Activated CD8-positive, alpha-beta memory T cell treated with anti-CD3 and anti-CD28 coated beads, Interleukin-2, amount 10 ng/mL, durations not matched to agents 7 days and 5 days (primary cell): ENCODE data around the gene SMARCD1. TPM values are rescaled to one million over a fixed set of nuclear protein-coding genes. Genes with fewer than 3 reads are reported as not detected.

Source experiments
- ATAC-seq: fragments of 150-1000 bp; cut with Tn5 transposase; one replicate; pipeline ENCODE4 v1.10.0; 2021; ENCODE audit warnings: moderate library complexity
- CTCF ChIA-PET: fragments of 350-600 bp; sonication (Branson Sonifier 250); formaldehyde crosslinking; loops from one replicate; lab custom pipeline; 2021; ENCODE audit warnings: antibody characterized with exemption; lab: Charles Lee
- DNase-seq: peaks from one replicate; pipeline ENCODE4 v3.0.0-alpha.2; 2020
- H3K27ac Mint-ChIP-seq: one replicate; pipeline ENCODE4 v1.8.0; 2021; ENCODE audit warnings: mild to moderate bottlenecking, mixed read lengths
- H3K27me3 Mint-ChIP-seq: one replicate; pipeline ENCODE4 v1.8.0; 2021; ENCODE audit warnings: mixed read lengths
- H3K36me3 Mint-ChIP-seq: one replicate; pipeline ENCODE4 v1.8.0; 2021; ENCODE audit warnings: mild to moderate bottlenecking, mixed read lengths
- H3K4me1 Mint-ChIP-seq: one replicate; pipeline ENCODE4 v1.8.0; 2021; ENCODE audit warnings: mixed read lengths
- H3K4me3 Mint-ChIP-seq: one replicate; pipeline ENCODE4 v1.8.0; 2021; ENCODE audit warnings: mild to moderate bottlenecking, moderate library complexity, mixed read lengths
- H3K9me3 Mint-ChIP-seq: one replicate; pipeline ENCODE4 v1.8.0; 2022; ENCODE audit warnings: low read depth, mixed read lengths
- total RNA-seq, 2 experiments: library from RNA; stranded (reverse); gene quantifications; one replicate each; pipeline ENCODE4 v1.2.3, GENCODE V29; 2021

SMARCD1 gene
- total RNA-seq, 2 experiments from 2014 or later = 62.0 to 80.8 TPM

GRCh38 chr12:50059440-50060119 is 25.6 kb upstream of the SMARCD1 start:
- ATAC-seq = peak; percentile 69
- Mint-ChIP-seq H3K36me3 (peaks cover 3% of the 10 kb centered on the region), H3K27ac (peak overlapping the region; percentile 86), H3K27me3 (peaks cover 12% of the 10 kb centered on the region), H3K4me1 (peaks cover 56% of the 10 kb centered on the region), H3K9me3 (no peaks in the 10 kb centered on the region), H3K4me3 (peak overlapping the region; percentile 85)
- peak; percentile 90 for DNase-seq
- CTCF ChIA-PET = interaction anchor here (0.5 to 6.4 kb wide), 14 partner anchors 12 to 318 kb away, joined by 3 to 92 read pairs (median 4); partner anchors contain the start of genes RACGAP1, SMARCD1 and TMBIM6

GRCh38 chr12:50060120-50060468 is 25.0 kb upstream of the SMARCD1 start:
- Mint-ChIP-seq H3K27ac (peak overlapping the region; percentile 86), H3K36me3 (peaks cover 3% of the 10 kb centered on the region), H3K4me1 (peaks cover 56% of the 10 kb centered on the region), H3K4me3 (peak overlapping the region; percentile 85), H3K9me3 (no peaks in the 10 kb centered on the region), H3K27me3 (peaks cover 12% of the 10 kb centered on the region)
- CTCF ChIA-PET = interaction anchor here (0.5 to 6.4 kb wide), 7 partner anchors 12 to 319 kb away, joined by 3 to 92 read pairs (median 4); partner anchors contain the start of gene TMBIM6
- ATAC-seq (no peak), DNase-seq (no peak)

GRCh38 chr12:50061171-50061570 is 24.0 kb upstream of the SMARCD1 start:
- Mint-ChIP-seq H3K4me3 (no peak overlapping the region), H3K9me3 (no peaks in the 10 kb centered on the region), H3K27me3 (peaks cover 10% of the 10 kb centered on the region), H3K4me1 (peaks cover 50% of the 10 kb centered on the region), H3K27ac (no peak overlapping the region), H3K36me3 (peaks cover 3% of the 10 kb centered on the region)
- ATAC-seq (no peak), DNase-seq (no peak)
- CTCF ChIA-PET = interaction anchor here (1.3 to 6.4 kb wide), 4 partner anchors 11 to 116 kb away, joined by 3 to 92 read pairs (median 40); no protein-coding TSS in a partner anchor

- CTCF ChIA-PET = interaction anchor here (1.3 to 6.4 kb wide), 4 partner anchors 10 to 117 kb away, joined by 3 to 92 read pairs (median 40); no protein-coding TSS in a partner anchor
- H3K27ac Mint-ChIP-seq = no peak overlapping the region
- H3K4me1 Mint-ChIP-seq = peaks cover 41% of the 10 kb centered on the region
- no peak overlapping the region for H3K4me3 Mint-ChIP-seq
- ATAC-seq = no peak
- peaks cover under 1% of the 10 kb centered on the region for H3K27me3 Mint-ChIP-seq
- no peak for DNase-seq
- peaks cover 3% of the 10 kb centered on the region for H3K36me3 Mint-ChIP-seq
- H3K9me3 Mint-ChIP-seq = no peaks in the 10 kb centered on the region
Measured at GRCh38 chr12:50061946-50062686, 23.0 kb upstream of the SMARCD1 start.

DNA sequence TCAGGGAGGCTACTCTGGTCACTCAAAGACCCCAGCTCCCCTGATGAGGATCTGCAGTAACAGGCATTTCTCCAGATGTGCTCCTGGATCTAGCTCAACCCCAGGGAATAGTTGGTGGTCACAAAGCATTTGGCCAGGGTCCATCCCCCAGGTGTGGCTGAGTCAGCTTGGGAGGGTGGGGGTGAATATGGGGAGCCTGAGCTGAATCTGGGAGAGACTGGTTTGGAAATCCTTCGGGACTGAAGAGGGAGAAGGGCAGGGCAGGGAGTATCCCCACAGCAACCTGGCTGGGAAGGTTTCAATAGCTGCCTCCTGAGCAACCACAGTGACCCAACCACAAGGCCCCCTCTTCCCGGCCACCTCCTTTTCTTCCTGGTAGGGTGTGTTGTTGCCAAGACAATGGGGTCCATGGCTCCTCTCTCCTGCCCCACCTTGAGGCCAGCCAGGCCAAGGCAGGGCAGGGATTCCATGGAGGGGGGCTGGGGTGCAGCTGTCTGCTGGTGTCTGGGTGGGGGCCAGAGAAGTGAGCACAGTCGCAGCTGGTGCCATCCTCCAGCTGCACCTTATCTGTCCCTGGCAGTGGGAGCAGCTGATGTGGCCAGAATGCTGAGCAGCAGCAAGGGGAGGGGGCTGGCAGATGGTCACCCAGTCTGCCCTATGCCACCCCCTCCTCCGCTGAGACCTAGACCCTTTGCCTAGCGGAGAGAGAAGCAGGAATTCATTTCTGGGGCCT is 22.2 kb upstream of the SMARCD1 start:
- DNase-seq = no peak
- Mint-ChIP-seq H3K4me3 (no peak overlapping the region), H3K9me3 (no peaks in the 10 kb centered on the region), H3K27me3 (no peaks in the 10 kb centered on the region), H3K27ac (no peak overlapping the region), H3K36me3 (peaks cover 3% of the 10 kb centered on the region), H3K4me1 (peaks cover 40% of the 10 kb centered on the region)
- no peak for ATAC-seq
- CTCF ChIA-PET = interaction anchor here (5.1 to 6.4 kb wide), 2 partner anchors 9 to 25 kb away, joined by 37 to 92 read pairs; no protein-coding TSS in a partner anchor

DNA sequence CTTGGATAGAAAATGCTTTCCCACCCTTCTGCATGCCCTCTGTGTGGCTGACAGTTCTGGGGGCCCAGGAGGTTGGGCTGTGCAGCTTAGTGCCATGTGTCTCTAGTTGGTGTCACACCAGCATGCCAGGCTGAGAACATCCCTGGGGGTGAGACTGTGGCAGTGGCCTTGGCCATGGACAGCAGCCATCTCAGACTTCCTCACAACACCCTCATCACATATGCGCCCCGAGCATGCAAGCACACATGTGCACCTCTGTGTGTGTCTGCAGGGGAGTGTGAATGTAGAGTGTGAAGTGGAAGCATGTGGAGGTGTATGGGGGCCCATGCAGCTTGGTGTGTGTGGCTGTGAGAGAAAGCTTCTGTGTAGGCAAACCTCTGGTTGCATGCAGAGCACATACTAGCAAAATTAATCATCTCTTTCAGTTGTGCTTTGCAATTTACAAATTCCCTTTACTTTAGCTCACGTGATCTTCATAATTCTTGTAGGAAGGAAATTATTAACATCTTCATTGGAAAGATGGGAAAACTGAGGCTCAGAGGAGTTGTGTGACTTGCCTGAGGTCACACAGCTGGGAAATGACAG is 19.3 kb upstream of the SMARCD1 start:
- Mint-ChIP-seq H3K9me3 (no peaks in the 10 kb centered on the region), H3K27me3 (no peaks in the 10 kb centered on the region), H3K4me3 (no peak overlapping the region), H3K36me3 (peaks cover 3% of the 10 kb centered on the region), H3K27ac (no peak overlapping the region), H3K4me1 (peaks cover 24% of the 10 kb centered on the region)
- CTCF ChIA-PET = interaction anchor here (1.1 to 11.6 kb wide), 11 partner anchors 9 to 110 kb away, joined by 3 to 221 read pairs (median 6); partner anchors contain the start of genes RACGAP1 and SMARCD1
- DNase-seq = no peak
- ATAC-seq = no peak

DNA sequence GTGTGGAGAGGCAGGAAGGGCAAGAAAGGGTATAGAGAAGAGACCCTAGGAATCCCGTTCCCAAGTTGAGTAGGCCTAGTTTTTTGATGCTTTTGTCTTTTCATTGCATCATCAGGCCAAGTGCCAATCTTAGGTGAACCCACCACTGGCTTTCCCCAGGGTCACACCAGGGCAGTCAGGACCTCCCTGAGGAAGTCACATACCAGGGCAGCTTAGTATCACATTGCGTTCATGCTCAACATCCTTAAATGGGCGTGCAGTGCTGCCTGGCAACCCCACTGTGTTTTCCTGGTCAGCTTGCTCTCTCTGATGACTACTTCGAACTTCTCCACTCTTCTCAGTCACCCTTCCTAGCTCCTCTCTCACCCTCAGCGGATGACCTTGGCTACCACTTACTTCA is 18.7 kb upstream of the SMARCD1 start:
- Mint-ChIP-seq H3K4me3 (no peak overlapping the region), H3K27ac (no peak overlapping the region), H3K4me1 (peaks cover 21% of the 10 kb centered on the region), H3K36me3 (peaks cover 1% of the 10 kb centered on the region), H3K9me3 (no peaks in the 10 kb centered on the region), H3K27me3 (no peaks in the 10 kb centered on the region)
- ATAC-seq (no peak), DNase-seq (no peak)
- CTCF ChIA-PET = interaction anchor here (1.0 to 11.6 kb wide), 10 partner anchors 8 to 121 kb away, joined by 3 to 221 read pairs (median 6); partner anchors contain the start of genes RACGAP1 and SMARCD1

DNA sequence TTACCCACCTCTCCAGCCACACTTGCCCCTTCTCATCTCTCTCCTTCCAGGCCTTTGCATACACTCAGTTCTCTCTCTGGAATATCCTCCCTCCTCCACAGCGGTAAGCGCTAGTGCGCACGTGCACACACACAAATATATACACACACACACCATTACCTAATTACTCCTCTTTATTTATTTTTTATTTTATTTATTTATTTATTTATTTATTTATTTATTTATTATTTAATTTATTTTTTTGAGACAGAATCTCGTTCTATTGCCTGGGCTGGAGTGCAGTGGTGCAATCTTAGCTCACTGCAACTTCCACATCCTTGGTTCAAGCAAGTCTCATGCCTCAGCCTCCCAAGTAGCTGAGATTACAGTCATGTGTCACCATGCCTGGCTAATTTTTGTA is 16.1 kb upstream of the SMARCD1 start:
- no peaks in the 10 kb centered on the region for H3K36me3 Mint-ChIP-seq

GRCh38 chr12:50069539-50069938 is 15.6 kb upstream of the SMARCD1 start:
- ATAC-seq = no peak
- no peaks in the 10 kb centered on the region for H3K9me3 Mint-ChIP-seq
- H3K4me3 Mint-ChIP-seq = no peak overlapping the region
- CTCF ChIA-PET = interaction anchor here (0.6 to 11.6 kb wide), 21 partner anchors 9 to 446 kb away, joined by 3 to 221 read pairs (median 6); partner anchors contain the start of genes ASIC1, COX14, SMARCD1 and TMBIM6
- no peak for DNase-seq
- peaks cover 10% of the 10 kb centered on the region for H3K4me1 Mint-ChIP-seq
- no peaks in the 10 kb centered on the region for H3K36me3 Mint-ChIP-seq
- H3K27me3 Mint-ChIP-seq = no peaks in the 10 kb centered on the region
- H3K27ac Mint-ChIP-seq = no peak overlapping the region

More for the DNA sequence above, 16.1 kb upstream of the SMARCD1 start:
- no peaks in the 10 kb centered on the region for H3K27me3 Mint-ChIP-seq
- H3K4me3 Mint-ChIP-seq = no peak overlapping the region
- CTCF ChIA-PET = interaction anchor here (0.6 to 11.6 kb wide), 13 partner anchors 9 to 445 kb away, joined by 3 to 221 read pairs (median 15); partner anchors contain the start of genes ASIC1, COX14 and SMARCD1
- H3K4me1 Mint-ChIP-seq = peaks cover 10% of the 10 kb centered on the region
- H3K27ac Mint-ChIP-seq = no peak overlapping the region
- H3K9me3 Mint-ChIP-seq = no peaks in the 10 kb centered on the region
- ATAC-seq = no peak
- DNase-seq = no peak

- no peak overlapping the region for H3K4me3 Mint-ChIP-seq
- no peaks in the 10 kb centered on the region for H3K36me3 Mint-ChIP-seq
- H3K27me3 Mint-ChIP-seq = no peaks in the 10 kb centered on the region
- H3K27ac Mint-ChIP-seq = no peak overlapping the region
- DNase-seq = peak; percentile 78
- peaks cover 12% of the 10 kb centered on the region for H3K4me1 Mint-ChIP-seq
- CTCF ChIA-PET = interaction anchor here (0.7 to 11.6 kb wide), 40 partner anchors 9 to 329 kb away, joined by 3 to 221 read pairs (median 4); partner anchors contain the start of genes ASIC1, BCDIN3D, CERS5 and COX14
- no peaks in the 10 kb centered on the region for H3K9me3 Mint-ChIP-seq
- ATAC-seq = peak; percentile 59
Measured at GRCh38 chr12:50070314-50071060, 14.7 kb upstream of the SMARCD1 start.

GRCh38 chr12:50072198-50072907 is 12.8 kb upstream of the SMARCD1 start:
- ATAC-seq (no peak), DNase-seq (no peak)
- Mint-ChIP-seq H3K27me3 (no peaks in the 10 kb centered on the region), H3K36me3 (no peaks in the 10 kb centered on the region), H3K9me3 (no peaks in the 10 kb centered on the region), H3K4me1 (peaks cover 12% of the 10 kb centered on the region), H3K4me3 (no peak overlapping the region), H3K27ac (no peak overlapping the region)
- CTCF ChIA-PET = interaction anchor here (1.0 to 11.6 kb wide), 6 partner anchors 12 to 106 kb away, joined by 4 to 221 read pairs (median 78); partner anchors contain the start of genes ASIC1 and COX14
